Measurements from ENCODE around the gene FAM171A1.
"Not testable (repeated sequence)": the region's sequence is repeated elsewhere in the genome, so short reads cannot be mapped to it uniquely, and the experiment has no call there.

The FAM171A1 gene

DNA sequence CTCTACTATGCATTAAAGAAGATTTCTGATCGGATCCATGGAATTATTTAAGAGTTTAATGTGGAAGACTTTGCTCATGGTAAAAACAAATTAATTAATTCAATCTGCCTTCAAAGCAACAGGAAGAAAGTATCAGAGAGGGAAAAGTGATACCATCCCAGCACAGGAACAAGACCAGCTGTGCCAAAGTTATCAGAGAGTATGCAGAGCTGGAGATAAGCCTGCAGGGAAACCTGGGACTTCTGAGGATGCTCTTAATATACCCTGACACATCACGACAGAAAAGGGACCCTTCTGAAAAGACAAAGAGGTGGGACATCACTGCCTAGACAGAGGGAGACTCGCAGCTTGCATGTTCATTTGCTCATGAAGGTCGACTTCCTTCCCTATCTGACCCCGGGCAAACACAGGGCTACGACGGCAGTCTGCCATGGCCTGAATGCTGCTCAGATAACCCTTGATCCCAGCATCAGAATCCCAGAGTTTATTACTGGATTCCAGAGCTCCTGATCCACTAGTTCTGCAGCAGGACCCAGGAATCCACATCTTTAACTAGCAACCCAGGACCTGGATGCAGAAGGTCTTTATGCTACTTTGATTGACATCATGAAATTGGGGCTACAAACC lies 29.5 kb downstream of the FAM171A1 start:
- DNase-seq: no peak

- DNase-seq: no peak
Measured at GRCh38 chr10:15339892-15340291, 31.2 kb downstream of the FAM171A1 start.

DNA sequence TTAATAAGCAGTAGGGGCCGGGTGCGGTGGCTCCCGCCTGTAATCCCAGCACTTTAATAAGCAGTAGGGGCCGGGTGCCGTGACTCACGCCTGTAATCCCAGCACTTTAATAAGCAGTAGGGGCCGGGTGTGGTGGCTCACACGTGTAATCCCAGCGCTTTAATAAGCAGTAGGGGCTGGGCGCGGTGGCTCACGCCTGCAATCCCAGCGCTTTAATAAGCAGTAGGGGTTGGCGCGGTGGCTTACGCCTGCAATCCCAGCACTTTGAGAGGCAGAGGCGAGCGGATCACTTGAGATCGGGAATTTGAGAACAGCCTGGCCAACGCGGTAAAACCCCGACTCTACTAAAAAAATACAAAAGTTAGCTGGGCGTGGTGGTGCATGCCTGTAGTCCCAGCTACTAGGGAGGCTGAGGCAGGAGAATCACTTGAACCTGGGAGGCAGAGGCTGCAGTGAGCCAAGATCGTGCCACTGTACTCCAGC lies 33.6 kb downstream of the FAM171A1 start:
- DNase-seq: not testable (repeated sequence)

- DNase-seq: no peak
Measured at GRCh38 chr10:15336211-15336610, 34.9 kb downstream of the FAM171A1 start.

DNA sequence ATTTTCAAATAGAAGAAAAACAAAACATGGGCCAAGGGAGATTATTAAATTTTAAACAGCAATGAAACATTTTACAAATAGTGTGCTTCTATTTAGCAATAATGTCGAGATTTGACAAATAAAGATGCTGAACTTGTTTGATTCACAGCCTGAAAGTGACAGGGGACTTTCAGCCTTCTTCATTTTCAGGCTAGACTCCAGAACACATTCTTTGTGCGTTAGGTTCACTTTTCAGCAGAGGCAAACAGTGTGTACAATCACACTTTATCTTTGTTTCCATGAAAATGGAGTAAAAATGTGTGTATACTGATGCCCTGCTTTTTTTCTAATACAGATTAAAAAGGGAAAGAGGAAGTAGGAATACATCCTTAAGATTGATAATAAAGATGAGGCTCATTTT lies 35.6 kb downstream of the FAM171A1 start:
- no peak for DNase-seq

GRCh38 chr10:15334650-15335323 lies 36.3 kb downstream of the FAM171A1 start:
- no peak for DNase-seq

- no peak for DNase-seq
Measured at GRCh38 chr10:15333909-15334649, 37.0 kb downstream of the FAM171A1 start.

GRCh38 chr10:15333181-15333580 lies 37.9 kb downstream of the FAM171A1 start:
- not testable (repeated sequence) for DNase-seq

DNA sequence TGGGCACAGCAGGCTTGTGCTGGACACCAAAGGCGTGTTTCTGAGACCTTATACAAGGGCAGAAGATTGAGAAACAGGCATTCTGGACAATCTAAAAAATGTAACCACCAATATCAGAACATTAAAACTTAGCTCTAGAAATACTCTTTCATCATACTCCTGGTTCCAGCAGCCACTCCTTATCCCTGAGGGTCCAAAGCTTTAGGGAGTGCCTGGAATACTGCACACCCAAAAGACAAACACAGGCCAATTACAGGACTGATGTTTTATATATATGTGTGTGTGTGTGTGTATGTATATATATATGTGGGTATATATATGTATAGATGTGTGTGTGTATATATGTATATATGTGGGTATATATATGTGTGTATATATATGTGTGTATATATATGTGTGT lies 39.6 kb downstream of the FAM171A1 start:
- DNase-seq: no peak

- DNase-seq: no peak
Measured at GRCh38 chr10:15329437-15329836, 41.7 kb downstream of the FAM171A1 start.

DNA sequence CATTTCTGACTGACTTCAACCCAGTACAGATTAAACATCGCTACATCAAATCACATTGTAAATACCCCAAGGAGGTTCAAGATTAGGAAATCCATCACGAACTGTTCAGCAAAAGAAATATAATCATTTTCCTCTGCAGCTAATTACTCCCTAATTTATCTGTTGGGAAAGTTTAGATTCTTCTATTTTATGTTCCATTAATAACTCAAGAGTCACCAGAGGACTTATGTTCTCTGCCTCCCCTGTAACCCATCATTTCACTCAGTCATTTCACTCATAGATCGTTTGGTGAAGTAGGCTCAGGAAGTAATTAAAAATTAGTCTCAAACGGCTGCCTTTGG lies 45.2 kb downstream of the FAM171A1 start:
- DNase-seq: no peak

GRCh38 chr10:15325243-15325943 lies 45.7 kb downstream of the FAM171A1 start:
- no peak for DNase-seq

GRCh38 chr10:15324611-15325010 lies 46.5 kb downstream of the FAM171A1 start:
- no peak for DNase-seq

- DNase-seq: no peak
Measured at GRCh38 chr10:15324113-15324512, 47.0 kb downstream of the FAM171A1 start.

- no peak for DNase-seq
Measured at GRCh38 chr10:15322356-15322755, 48.7 kb downstream of the FAM171A1 start.

DNA sequence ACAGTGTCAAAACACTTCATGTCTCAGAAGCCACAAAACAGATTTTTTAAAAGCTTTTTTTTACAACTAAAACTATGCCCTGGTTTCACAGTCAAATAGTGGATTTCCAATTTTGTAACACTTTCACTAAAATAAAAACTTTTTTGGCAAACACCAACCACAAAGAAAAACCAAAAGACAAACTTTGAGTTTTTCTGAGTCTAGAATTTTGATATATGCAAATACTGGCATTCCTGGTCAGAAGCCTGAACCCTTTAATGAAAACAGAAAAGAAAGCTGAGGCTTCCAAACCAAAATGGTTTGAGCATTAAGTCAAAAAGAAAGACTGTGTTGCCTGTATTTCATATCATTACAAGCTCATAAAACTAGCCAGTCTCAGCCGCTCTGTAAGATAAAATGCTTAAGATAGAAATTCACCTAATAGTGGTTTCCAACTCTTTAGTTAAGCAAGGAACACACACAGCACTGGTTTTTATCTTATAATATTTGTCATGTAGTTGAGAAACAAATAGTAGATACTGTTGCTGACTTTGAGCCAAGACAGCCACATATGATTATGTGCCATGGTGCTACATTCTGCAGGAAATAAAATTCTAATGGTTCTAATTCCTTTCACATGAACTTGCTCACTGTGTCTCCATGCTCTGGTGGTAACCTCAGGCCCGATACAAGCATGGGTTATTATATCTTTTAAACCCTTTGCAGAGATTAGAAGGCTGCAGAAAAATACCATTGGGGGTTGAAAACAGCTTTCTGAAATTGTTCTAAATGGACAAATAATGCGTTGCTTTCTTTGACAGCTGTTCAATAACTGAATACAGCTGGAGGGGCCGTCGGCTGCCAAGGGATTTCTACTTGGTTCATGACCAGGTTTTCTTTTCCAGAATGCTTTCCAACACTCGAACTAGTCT lies 49.4 kb downstream of the FAM171A1 start:
- no peak for DNase-seq

DNA sequence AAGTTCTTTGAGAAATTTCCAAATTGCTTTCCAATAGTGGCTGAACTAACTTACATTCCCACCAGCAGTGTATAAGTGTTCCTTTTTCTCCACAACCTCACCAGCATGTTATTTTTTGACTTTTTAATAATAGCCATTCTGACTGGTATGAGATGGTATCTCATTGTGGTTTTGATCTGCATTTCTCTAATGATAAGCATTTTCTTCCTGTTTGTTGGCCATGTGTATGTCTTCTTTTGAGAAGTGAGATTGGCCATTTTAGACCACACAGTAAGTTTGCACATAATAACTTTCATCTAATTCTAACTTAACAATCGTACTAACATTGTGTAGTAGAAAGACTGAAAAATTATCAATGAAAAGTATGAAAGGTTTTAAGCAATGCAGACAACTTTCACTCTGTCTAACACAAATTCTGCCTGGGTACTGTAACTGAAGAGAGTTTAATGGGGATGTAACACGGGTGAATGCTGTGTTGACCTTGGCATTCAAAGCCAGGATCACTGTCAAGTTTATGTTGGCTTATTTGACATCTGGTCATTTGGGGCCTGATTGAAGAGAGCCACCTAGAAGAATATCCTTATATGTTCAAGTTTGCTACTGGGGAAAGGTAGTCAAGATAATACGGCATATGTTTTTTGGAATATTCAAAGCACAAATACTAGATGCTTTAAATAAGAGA lies 50.4 kb downstream of the FAM171A1 start:
- no peak for DNase-seq

GRCh38 chr10:15320118-15320517 lies 51.0 kb downstream of the FAM171A1 start:
- no peak for DNase-seq

DNA sequence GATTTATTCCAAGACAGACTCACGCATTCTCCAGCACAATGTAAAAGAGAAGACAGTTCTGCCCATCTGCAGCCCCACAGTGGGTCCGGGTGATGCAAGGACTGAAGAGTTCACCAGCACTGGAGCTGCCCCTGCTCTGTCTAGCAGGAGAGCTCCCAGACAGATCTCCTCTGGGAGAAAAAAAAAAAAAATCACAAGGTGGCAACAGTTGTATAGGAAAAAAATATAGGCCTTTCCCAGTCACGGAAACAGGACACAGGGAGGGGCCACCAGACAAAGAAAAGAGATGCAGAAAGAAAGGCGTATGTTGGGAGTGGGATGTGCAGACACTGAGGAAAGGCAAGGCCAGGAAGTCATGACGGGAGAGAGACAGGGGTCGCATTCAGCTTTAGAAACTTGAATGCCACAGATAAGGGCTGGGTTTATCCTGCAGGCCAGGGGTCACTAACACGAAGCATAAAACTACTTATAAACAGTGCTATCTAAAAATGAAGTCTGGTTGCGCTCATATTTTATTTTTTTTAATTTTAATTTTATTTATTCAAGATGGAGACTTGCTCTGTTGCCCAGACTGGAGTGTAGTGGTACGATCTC lies 54.1 kb downstream of the FAM171A1 start:
- DNase-seq: no peak

DNA sequence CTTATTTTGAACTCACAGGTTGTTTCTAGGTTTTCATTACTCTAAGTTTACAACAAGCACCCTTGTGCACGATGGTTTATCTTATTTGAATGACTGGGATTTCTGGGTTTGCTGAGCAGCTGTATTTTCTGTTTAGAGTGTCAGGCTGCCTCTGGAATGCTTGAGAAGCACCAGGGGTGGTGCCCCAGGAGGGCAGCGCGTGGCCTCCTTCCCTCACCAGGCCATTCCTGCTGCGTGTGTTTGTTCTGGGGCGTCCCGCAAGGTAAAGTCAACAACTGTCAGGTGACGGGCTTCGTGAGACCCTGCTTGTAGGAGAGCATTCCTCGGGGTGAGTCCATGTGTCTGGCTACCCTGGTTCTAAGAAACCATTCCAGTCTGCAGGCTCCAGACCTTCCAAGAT lies 54.9 kb downstream of the FAM171A1 start:
- DNase-seq: no peak

GRCh38 chr10:15315286-15315685 lies 55.8 kb downstream of the FAM171A1 start:
- DNase-seq: no peak

All from KG1 (cell line).